ENCODE data around the gene KLK6.

KLK6 gene

DNA sequence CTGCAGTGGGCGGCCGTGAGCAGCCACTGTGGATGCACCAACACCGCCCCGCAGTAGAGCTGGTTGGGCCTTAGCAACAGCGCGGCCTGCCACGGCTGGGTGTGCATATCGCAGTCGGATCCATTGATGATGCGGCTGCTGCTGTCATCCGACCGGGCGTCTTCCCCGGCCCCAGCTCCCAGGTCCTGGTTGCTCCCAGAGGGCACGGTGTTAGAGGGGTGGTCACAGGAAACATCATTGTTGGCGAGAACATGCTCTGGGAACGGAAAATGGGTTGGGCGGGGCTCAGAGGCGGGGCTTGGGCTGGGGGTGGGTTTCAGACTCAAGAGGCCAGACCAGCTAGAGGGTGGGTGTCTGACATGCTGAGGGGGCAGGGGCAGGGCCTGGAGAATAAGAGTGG lies 19.5 kb downstream of the KLK6 start:
- DNase-seq: no peak

- no peak for DNase-seq
Observed at GRCh38 chr19:50947123-50947522, 22.3 kb downstream of the KLK6 start.

DNA sequence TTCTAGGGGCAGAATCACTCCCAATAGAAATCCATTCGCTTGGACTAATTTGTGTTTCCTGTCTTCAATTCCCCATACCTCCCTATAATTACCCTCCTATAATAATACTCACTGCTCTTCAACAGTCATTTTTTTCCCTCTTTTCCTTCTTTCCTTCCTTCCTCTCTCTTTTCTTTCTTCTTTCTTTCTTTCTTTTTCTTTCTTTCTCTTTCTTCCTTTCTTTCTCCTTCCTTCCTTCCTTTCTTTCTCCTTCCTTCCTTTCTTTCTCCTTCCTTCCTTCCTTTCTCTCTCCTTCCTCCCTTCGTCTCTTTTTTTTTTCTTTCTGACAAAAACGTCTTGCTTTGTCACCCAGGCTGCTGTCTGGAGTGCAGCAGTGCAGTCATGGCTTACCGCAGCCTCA lies 24.6 kb downstream of the KLK6 start:
- no peak for DNase-seq

- DNase-seq: no peak
Observed at GRCh38 chr19:50943074-50943828, 26.1 kb downstream of the KLK6 start.

DNA sequence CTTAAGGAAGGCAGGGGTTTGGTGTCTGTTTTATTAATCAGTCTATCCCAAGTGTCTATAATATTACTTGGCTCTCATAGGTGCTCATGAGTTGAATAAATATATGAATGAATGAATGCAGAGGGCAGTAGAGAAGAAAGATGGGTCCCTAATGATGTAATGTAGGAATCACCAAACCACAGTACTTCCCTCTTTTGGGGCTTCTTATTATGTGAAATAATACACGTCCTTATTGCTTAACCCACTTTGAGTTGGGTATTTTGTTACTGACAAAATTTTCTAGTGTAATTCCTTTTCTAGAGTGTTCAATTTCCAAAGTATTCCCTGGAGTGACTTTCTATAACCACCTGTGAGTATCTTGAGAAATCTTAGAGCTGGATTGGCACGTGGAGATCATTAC lies 29.8 kb downstream of the KLK6 start:
- DNase-seq: no peak

- no peak for DNase-seq
Observed at GRCh38 chr19:50933640-50934039, 35.8 kb downstream of the KLK6 start.

- no peak for DNase-seq
Observed at GRCh38 chr19:50932690-50933083, 36.7 kb downstream of the KLK6 start.

DNA sequence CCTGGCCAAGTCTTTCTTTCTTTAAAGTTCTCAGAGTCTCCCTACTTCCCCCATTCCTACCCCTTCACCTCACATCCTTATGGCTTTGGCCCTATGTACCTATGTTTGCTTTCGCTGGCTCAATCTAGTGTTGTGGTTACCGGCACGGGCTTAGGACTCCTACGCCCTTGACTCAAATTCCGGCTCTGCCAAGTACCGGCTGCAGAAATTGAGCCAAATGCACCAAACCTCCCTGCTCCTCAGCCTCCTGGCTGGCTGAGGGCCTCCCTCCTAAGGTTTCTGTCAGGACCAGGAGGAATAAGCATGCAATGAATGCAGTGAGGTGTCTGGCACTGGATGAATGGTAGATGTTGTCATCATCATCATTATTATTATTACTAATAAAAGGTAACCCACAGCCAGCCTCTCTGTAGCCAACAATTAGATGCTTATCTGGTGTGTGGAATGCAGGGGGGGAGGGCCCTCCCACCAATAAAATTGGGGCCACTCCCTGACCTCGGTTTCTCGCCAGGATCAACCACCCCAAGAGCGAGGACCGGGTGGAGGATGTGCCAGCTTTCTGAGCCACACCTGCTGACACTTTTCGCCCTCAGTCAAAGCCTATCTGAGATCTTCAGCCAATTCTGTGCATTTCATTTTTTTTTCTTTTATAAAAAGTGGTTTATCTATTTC lies 37.2 kb downstream of the KLK6 start:
- DNase-seq: no peak

GRCh38 chr19:50931023-50931422 lies 38.4 kb downstream of the KLK6 start:
- no peak for DNase-seq

GRCh38 chr19:50928831-50929230 lies 40.6 kb downstream of the KLK6 start:
- no peak for DNase-seq

GRCh38 chr19:50926144-50926543 lies 43.2 kb downstream of the KLK6 start:
- no peak for DNase-seq

GRCh38 chr19:50925734-50926133 lies 43.7 kb downstream of the KLK6 start:
- DNase-seq: no peak

DNA sequence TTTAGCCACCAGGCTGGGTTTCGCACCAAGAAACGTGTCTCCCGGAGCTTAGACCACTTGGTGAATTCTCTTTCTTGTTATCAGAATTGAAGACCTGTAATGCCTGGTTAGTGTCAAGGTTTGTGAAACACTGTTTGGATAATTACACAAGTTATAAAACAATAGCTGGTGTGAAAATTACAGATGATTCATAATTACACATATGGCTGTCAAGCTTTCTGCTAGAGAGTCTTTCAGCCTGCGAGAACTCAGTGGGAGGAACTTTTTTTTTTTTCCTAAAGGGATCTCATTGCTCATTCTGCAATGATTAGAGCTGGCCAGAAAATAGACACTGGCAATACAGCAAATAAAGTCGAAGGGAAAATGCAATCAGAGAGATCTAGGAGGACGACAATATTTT lies 44.8 kb downstream of the KLK6 start:
- DNase-seq: no peak

- peak in 12 of 14 donors; percentile 1 to 57 (median 31) for DNase-seq
Observed at GRCh38 chr19:50922317-50922853, 47.0 kb downstream of the KLK6 start.

GRCh38 chr19:50921426-50922316 lies 47.7 kb downstream of the KLK6 start:
- no peak for DNase-seq

DNA sequence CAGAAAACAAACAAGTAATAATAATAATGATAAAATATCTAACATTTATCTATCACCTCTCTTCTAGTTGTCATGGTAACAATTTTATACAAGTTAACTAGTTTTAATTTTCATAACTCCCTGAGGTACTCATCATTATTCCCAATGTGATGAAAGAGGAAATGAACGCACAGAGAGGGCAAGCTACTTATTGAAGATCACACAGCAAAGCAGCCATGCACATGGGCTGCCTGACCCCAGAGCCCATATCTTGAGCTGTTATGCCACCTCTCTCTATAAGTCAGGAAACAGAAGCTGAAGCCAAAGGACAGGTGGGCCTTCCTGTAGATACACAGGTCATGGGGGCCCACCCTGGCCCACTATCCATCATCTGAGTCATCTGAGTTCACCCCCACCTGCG lies 53.3 kb downstream of the KLK6 start:
- DNase-seq: no peak

DNA sequence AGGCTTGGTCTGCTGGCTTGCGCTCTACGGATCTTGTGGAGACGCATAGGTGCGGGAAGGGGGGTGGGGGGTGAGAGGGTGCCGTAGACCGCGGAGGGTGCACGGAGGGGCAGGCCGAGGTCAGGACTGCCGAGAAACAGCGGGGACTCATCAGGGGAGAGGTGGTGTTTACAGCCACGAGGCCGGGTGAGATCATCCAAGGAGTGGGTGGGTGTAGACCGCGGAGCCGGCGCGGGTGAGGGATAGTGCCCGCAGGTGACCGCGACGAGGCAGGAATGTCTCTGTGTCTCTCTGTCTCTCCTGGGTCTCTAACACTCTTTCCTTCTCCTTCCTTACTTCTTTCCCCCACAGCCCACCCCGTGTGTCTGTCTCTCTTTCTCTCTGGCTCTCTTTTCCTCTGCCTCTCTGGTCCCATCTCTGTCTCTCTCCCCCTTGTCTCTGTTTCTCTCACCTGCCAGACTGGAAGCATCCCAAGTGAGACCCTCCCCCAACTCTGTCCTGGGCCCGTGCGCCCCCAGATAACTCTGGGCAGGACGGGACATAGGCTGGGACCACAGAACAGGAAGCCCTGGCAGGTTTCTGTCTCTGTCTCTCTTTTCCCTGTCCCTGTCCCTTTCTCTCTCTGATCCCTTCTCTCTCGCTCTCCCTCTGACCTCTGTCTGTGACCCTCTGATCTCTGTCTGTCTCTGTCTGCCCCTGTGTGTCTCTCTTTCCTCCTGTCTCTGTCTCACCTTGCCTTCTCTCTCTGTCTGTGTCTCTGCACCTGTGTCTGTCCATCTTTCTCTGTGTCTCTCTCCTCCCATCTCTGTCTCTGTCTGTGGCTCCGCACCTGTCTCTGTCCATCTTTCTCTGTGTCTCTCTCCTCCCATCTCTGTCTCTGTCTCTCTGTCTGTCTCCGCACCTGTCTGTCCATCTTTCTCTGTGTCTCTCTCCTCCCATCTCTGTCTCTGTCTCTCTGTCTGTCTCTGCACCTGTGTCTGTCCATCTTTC lies 56.4 kb downstream of the KLK6 start:
- DNase-seq: no peak

GRCh38 chr19:50912102-50912599 lies 57.2 kb downstream of the KLK6 start:
- no peak for DNase-seq

DNA sequence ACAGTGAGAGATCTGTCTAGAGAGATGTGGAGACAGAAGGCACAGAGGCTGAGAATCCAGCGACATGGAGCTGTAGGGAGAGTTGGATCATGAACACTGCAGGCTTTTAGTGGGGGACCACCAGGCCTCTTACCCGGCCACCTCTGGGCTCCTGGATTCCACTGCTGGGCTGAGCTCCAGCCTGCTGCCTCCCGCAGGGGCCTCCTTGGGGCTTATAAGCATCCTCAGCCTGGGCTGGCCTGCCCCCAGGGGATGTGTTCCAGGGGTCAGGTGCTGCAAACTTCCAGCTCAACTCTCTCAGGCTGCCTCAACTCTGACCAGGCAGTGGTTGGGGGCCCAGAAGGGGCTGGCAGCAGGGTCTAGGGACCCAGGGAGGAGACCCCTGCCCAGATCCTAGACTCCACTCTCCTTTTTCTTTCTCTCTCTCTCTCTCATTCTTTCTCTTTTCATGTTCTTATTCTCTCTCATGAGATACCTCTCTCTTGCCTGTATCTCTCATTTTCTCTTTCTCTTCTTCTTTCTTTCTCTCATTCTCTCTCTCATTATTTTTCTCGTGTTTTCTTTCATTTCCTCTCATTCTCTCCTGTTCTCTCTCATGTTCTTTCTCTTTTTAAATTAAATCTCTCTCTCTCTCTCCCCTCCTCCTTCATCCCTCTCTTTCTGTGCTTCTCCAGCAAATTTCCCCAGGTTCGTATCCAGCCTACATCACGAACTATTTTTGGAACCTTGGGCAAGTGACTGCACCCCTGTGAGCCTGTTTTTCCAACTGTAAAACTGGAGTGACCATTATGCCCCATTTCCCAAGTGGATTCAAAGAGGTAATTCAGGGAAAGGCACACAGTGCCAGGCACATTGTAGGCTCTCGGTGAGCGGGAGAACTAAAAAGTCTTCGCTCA lies 57.9 kb downstream of the KLK6 start, which contains the start of gene KLK4:
KLK4 (minus strand) TSS at position 190 of the 896 bp plus-strand sequence. CDS start 657 bp downstream, outside the sequence.
- no peak for DNase-seq

DNA sequence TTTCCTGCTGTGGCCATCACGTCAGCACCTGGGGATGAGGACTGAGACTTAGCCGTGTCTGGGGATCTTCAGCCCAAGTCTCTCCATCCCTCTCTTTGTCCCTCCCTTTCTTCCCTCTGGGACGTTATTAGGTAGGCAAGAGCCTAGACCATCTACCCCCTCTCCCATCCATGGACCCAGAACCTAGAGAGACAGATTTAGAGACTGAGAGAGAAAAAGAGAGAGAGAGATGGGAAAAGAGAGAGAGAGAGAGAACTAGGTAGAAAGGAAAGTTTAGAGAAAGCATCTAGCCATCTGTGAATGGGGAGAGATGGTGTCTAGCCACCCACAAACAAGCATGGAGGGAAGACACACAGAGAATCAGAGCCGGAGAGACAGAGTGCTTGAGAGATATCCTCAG lies 58.7 kb downstream of the KLK6 start:
- DNase-seq: no peak
